Neuronal stem cell (in vitro differentiated cells): ENCODE data around the gene BCKDHB.
A peak's percentile ranks its signal among the peaks of the same experiment; 100 is the strongest.

ENCODE experiments used
- DNase-seq: peaks from one replicate; pipeline ENCODE4 v3.0.0-alpha.2; 2013; ENCODE audit warnings: low spot score
- H2AFZ ChIP-seq: one replicate; pipeline ENCODE4 v1.6.1; 2013; ENCODE audit warnings: mild to moderate bottlenecking, low read length, inconsistent platforms
- H2AK5ac ChIP-seq: 2 replicates; pipeline ENCODE4 v1.6.1; 2013; ENCODE audit warnings: low read depth, mild to moderate bottlenecking, inconsistent platforms, low read length, moderate library complexity, mixed read lengths
- H2BK120ac ChIP-seq: 2 replicates; pipeline ENCODE4 v1.6.1; 2013; ENCODE audit warnings: low read depth, mild to moderate bottlenecking, inconsistent platforms, low read length, moderate library complexity, mixed read lengths
- H2BK12ac ChIP-seq: one replicate; pipeline ENCODE4 v1.6.1; 2013; ENCODE audit warnings: low read length, inconsistent platforms
- H2BK15ac ChIP-seq: 2 replicates; pipeline ENCODE4 v1.6.1; 2013; ENCODE audit warnings: mild to moderate bottlenecking, low read length, inconsistent platforms, mixed read lengths
- H2BK5ac ChIP-seq: one replicate; pipeline ENCODE4 v1.6.1; 2013; ENCODE audit warnings: inconsistent platforms, mild to moderate bottlenecking, low read length, moderate library complexity
- H3K14ac ChIP-seq: one replicate; pipeline ENCODE4 v1.6.1; 2013; ENCODE audit warnings: low read length, inconsistent platforms
- H3K18ac ChIP-seq: 2 replicates; pipeline ENCODE4 v1.6.1; 2013; ENCODE audit warnings: low read length, inconsistent platforms
- H3K23ac ChIP-seq: 2 replicates; pipeline ENCODE4 v1.6.1; 2013; ENCODE audit warnings: low read depth, mild to moderate bottlenecking, mixed read lengths, low read length, inconsistent platforms; ENCODE audit not compliant: poor library complexity
- H3K27ac ChIP-seq: replicated peaks from 3 replicates; pipeline ENCODE4 v1.5.1; 2013; ENCODE audit warnings: low read length, inconsistent platforms
- H3K27me3 ChIP-seq, 3 experiments: 2 replicates each; pipeline ENCODE4 v1.6.1; 2013; ENCODE audit warnings: low read length in 3 of 3, mild to moderate bottlenecking in 2 of 3, inconsistent platforms in 1 of 3, low read depth in 1 of 3, mixed read lengths in 1 of 3, moderate library complexity in 1 of 3; ENCODE audit not compliant: control insufficient read depth in 3 of 3, insufficient read depth in 3 of 3
- H3K36me3 ChIP-seq, 2 donors: replicated peaks in 1 of 2; 2 replicates each; pipeline ENCODE4 v1.6.1; 2013; ENCODE audit warnings: low read length in 2 of 2; ENCODE audit not compliant: control insufficient read depth in 2 of 2, insufficient read depth in 2 of 2
- H3K4ac ChIP-seq: 2 replicates; pipeline ENCODE4 v1.6.1; 2013; ENCODE audit warnings: inconsistent platforms, mild to moderate bottlenecking, low read length, moderate library complexity
- H3K4me1 ChIP-seq, 2 donors: 1 replicate in 1 of 2; 2 replicates in 1 of 2; pipeline ENCODE4 v1.6.1; 2013; ENCODE audit warnings: low read length in 2 of 2, low read depth in 1 of 2; ENCODE audit not compliant: control insufficient read depth in 2 of 2, insufficient read depth in 1 of 2
- H3K4me2 ChIP-seq: one replicate; pipeline ENCODE4 v1.6.1; 2013; ENCODE audit warnings: mild to moderate bottlenecking, low read length, inconsistent platforms; ENCODE audit not compliant: insufficient read depth, poor library complexity, severe bottlenecking
- H3K4me3 ChIP-seq, 2 donors: 2 replicates each; pipeline ENCODE4 v1.5.1; 2013; ENCODE audit warnings: low read length in 2 of 2, mild to moderate bottlenecking in 2 of 2, inconsistent platforms in 1 of 2, moderate library complexity in 1 of 2
- H3K79me1 ChIP-seq: one replicate; pipeline ENCODE4 v1.6.1; 2013; ENCODE audit warnings: low read depth, mild to moderate bottlenecking, inconsistent platforms, low read length, moderate library complexity
- H3K9ac ChIP-seq: one replicate; pipeline ENCODE4 v1.6.1; 2013; ENCODE audit warnings: mild to moderate bottlenecking, low read depth, low read length, inconsistent platforms; ENCODE audit not compliant: poor library complexity
- H3K9me3 ChIP-seq, 2 donors: replicated peaks in 1 of 2; 2 replicates each; pipeline versions ENCODE3 to v1.6.1; 2013; ENCODE audit warnings: low read length in 2 of 2, mild to moderate bottlenecking in 2 of 2, inconsistent platforms in 1 of 2, low read depth in 1 of 2, mixed read lengths in 1 of 2, moderate library complexity in 1 of 2; ENCODE audit not compliant: control insufficient read depth in 2 of 2, insufficient read depth in 1 of 2
- H4K8ac ChIP-seq: one replicate; pipeline ENCODE4 v1.6.1; 2013; ENCODE audit warnings: low read depth, mild to moderate bottlenecking, inconsistent platforms, low read length, moderate library complexity
- H4K91ac ChIP-seq: one replicate; pipeline ENCODE4 v1.6.1; 2013; ENCODE audit warnings: low read length, low read depth, mild to moderate bottlenecking, inconsistent platforms; ENCODE audit not compliant: poor library complexity
- WGBS, 2 donors: extraction: QIAGEN DNeasy Blood & Tissue Kit; methylation state at CpG; one replicate each; pipeline ENCODE4 v1.1.7; 2013; ENCODE audit warnings: missing lambda C conversion rate in 2 of 2, mixed read lengths in 1 of 2; ENCODE audit not compliant: insufficient read length in 2 of 2, insufficient replicate concordance in 1 of 2; ENCODE audit errors: extremely low coverage in 2 of 2; 5-methylcytosine and 5-hydroxymethylcytosine counted together

Gene BCKDHB

DNA sequence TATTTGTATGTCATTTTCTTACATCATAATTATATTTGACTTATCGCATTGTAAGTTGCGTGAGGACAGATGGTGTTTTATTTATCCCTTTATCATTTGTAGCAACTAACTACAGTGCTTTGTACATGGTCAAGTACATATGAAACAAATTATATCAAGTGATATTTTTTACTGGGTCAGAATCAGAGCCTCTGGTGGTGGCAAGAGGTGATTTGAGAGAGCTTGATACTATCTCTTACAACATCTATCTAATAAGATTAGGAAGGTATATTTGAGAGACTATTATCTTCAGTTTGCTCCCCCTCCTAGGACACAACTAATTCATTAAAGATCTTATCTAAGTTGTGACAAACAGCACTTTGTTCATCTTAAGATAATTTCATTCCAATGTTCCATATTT, 47.7 kb downstream of the BCKDHB start:
- H3K4me3 ChIP-seq = no peak overlapping the region
- WGBS, 2 donors = no CpG with 5 or more reads among the region's 2 CpGs
- H3K4me2 ChIP-seq = no peak overlapping the region

DNA sequence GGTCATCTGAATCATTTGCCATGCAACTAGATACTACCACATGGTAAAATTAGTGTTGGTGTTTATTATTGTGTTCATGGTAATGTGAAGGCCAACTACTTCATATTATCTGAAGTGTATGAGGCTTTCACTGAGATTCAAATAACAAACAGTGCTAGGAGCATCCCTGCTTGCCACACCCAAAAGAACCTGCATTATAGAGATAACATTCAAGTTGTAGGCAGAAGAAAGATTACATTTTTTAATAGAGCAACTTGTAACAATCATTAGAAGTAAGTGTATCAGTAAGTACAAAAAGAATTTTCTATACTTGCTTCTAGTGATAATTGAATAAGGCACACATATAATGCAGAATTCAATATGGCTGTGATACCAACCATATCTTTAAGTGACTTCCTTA, 49.8 kb downstream of the BCKDHB start:
- no peak overlapping the region for H3K14ac ChIP-seq
- no peaks in the 10 kb centered on the region for H3K27me3 ChIP-seq
- no peaks in the 10 kb centered on the region for H3K36me3 ChIP-seq
- no peak overlapping the region for H4K91ac ChIP-seq
- H3K9me3 ChIP-seq = no peaks in the 10 kb centered on the region
- no peak overlapping the region for H3K4me2 ChIP-seq
- H3K4me1 ChIP-seq = peaks cover under 1 to 8% of the 10 kb centered on the region in 2 donors
- no peak overlapping the region for H2BK15ac ChIP-seq
- H2BK12ac ChIP-seq = no peak overlapping the region
- no peak overlapping the region for H3K9ac ChIP-seq
- no peak overlapping the region for H3K18ac ChIP-seq
- no peak overlapping the region for H2AK5ac ChIP-seq
- H3K27ac ChIP-seq = no peak overlapping the region
- H2BK120ac ChIP-seq = no peak overlapping the region
- no peak overlapping the region for H4K8ac ChIP-seq
- no peak overlapping the region for H3K4me3 ChIP-seq
- DNase-seq = no peak
- no peak overlapping the region for H3K4ac ChIP-seq
- no peak overlapping the region for H3K23ac ChIP-seq
- no peak overlapping the region for H2AFZ ChIP-seq
- H3K79me1 ChIP-seq = no peaks in the 10 kb centered on the region
- no peak overlapping the region for H2BK5ac ChIP-seq

More for the DNA sequence above, 47.7 kb downstream of the BCKDHB start:
- H2BK5ac ChIP-seq = no peak overlapping the region
- no peak overlapping the region for H2AK5ac ChIP-seq
- H3K9me3 ChIP-seq = no peaks in the 10 kb centered on the region
- no peak overlapping the region for H2BK120ac ChIP-seq
- no peak for DNase-seq
- H3K18ac ChIP-seq = no peak overlapping the region
- no peaks in the 10 kb centered on the region for H3K36me3 ChIP-seq
- H2BK15ac ChIP-seq = no peak overlapping the region
- no peaks in the 10 kb centered on the region for H3K79me1 ChIP-seq
- no peak overlapping the region for H3K9ac ChIP-seq
- no peak overlapping the region for H2BK12ac ChIP-seq
- no peaks in the 10 kb centered on the region for H3K27me3 ChIP-seq
- H3K23ac ChIP-seq = no peak overlapping the region
- H4K91ac ChIP-seq = no peak overlapping the region
- no peak overlapping the region for H3K27ac ChIP-seq
- H2AFZ ChIP-seq = no peak overlapping the region
- H3K14ac ChIP-seq = no peak overlapping the region
- H3K4ac ChIP-seq = no peak overlapping the region
- H4K8ac ChIP-seq = no peak overlapping the region
- peaks cover 0 to 6% of the 10 kb centered on the region in 2 donors for H3K4me1 ChIP-seq

DNA sequence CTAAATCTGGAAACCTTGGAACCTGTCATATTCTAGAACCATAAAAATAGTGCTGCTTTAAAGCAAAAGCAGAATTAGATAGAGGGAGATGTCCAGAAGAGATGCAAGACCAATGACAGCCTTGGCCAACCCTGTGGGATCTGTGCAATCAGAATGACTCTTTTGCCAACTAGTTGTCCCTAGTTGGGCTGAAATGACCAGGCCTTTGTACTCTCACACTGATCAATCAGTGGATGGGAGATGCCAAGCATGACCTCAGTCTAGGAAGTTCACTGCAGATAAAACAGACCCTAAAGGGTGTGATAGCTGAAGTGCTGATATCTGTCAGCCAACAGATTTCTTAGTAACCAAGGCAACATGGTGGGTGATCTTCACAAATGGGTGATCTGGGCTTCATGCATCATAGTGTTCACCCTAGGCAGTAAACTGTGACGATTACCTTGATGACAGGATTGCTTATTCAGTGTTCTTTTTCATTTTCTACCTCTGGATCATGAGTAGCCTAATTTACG, 52.1 kb downstream of the BCKDHB start:
- H3K18ac ChIP-seq = no peak overlapping the region
- no peak overlapping the region for H3K4me3 ChIP-seq
- H3K27ac ChIP-seq = no peak overlapping the region
- no peak overlapping the region for H3K4ac ChIP-seq
- no peak overlapping the region for H2AFZ ChIP-seq
- no peak overlapping the region for H2BK120ac ChIP-seq
- no peak overlapping the region for H2BK15ac ChIP-seq
- no peaks in the 10 kb centered on the region for H3K36me3 ChIP-seq
- no peak for DNase-seq
- H3K14ac ChIP-seq = no peak overlapping the region
- no peak overlapping the region for H3K9ac ChIP-seq
- H2AK5ac ChIP-seq = no peak overlapping the region
- peaks cover 3 to 6% of the 10 kb centered on the region in 2 donors for H3K4me1 ChIP-seq
- no peaks in the 10 kb centered on the region for H3K27me3 ChIP-seq
- H3K9me3 ChIP-seq = no peaks in the 10 kb centered on the region
- no peaks in the 10 kb centered on the region for H3K79me1 ChIP-seq
- H3K23ac ChIP-seq = no peak overlapping the region
- H3K4me2 ChIP-seq = no peak overlapping the region
- H2BK12ac ChIP-seq = no peak overlapping the region
- no peak overlapping the region for H4K91ac ChIP-seq
- no CpG with 5 or more reads among the region's 2 CpGs for WGBS, 2 donors
- H2BK5ac ChIP-seq = no peak overlapping the region
- no peak overlapping the region for H4K8ac ChIP-seq

DNA sequence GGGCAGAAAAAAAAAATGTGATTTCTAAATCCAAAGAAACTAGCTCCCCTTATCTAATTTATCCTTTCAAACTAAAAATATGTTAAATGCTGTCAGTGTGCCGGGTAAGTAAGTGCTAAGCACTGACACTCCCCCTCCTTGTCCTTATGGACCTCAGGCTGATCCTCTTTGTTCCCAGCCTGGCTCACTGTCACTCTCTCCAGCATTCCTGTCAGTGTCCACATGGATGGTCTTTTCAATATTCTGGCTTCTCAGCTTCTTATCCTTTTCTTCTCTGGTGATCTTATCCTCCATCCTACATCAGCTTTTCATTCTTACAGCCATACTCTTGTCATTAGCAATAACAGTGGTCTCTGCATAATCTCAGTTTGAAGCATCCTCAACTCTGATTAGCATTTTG, 55.0 kb downstream of the BCKDHB start:
- H3K27me3 ChIP-seq = no peaks in the 10 kb centered on the region
- no CpG with 5 or more reads among the region's 1 CpG for WGBS, 2 donors

More for the DNA sequence above, 55.0 kb downstream of the BCKDHB start:
- no peak overlapping the region for H3K27ac ChIP-seq
- no peaks in the 10 kb centered on the region for H3K36me3 ChIP-seq
- H3K9me3 ChIP-seq = no peaks in the 10 kb centered on the region
- H3K4ac ChIP-seq = no peak overlapping the region
- peaks cover 3 to 6% of the 10 kb centered on the region in 2 donors for H3K4me1 ChIP-seq
- H2BK15ac ChIP-seq = no peak overlapping the region
- peak; percentile 33 for DNase-seq
- no peaks in the 10 kb centered on the region for H3K79me1 ChIP-seq
- no peak overlapping the region for H2AFZ ChIP-seq
- no peak overlapping the region for H3K23ac ChIP-seq
- H2BK120ac ChIP-seq = no peak overlapping the region
- no peak overlapping the region for H3K14ac ChIP-seq
- H3K4me3 ChIP-seq = no peak overlapping the region
- no peak overlapping the region for H3K18ac ChIP-seq
- no peak overlapping the region for H3K9ac ChIP-seq
- H4K91ac ChIP-seq = no peak overlapping the region
- H3K4me2 ChIP-seq = no peak overlapping the region
- no peak overlapping the region for H2BK12ac ChIP-seq
- H4K8ac ChIP-seq = no peak overlapping the region
- no peak overlapping the region for H2BK5ac ChIP-seq
- no peak overlapping the region for H2AK5ac ChIP-seq
